Activated B cell treated with CpG ODN at 0.5 μM for 24 hours (primary cell): Measurements from ENCODE around the gene CCDC12. TPM values are rescaled to one million over a fixed set of nuclear protein-coding genes. Genes with fewer than 3 reads are reported as not detected.

ENCODE experiments used
- ATAC-seq: fragments of 200-7000 bp; cut with Tn5 transposase; one replicate; pipeline ENCODE4 v1.10.0; 2021; ENCODE audit warnings: low read depth, mild to moderate bottlenecking, moderate library complexity
- CTCF ChIA-PET: fragments of 350-600 bp; sonication (Branson Sonifier 250); formaldehyde crosslinking; loops from one replicate; lab custom pipeline; 2021; ENCODE audit warnings: antibody characterized with exemption; lab: Charles Lee
- POLR2A ChIA-PET: fragments of 350-600 bp; sonication (Branson Sonifier 250); formaldehyde crosslinking; loops from one replicate; lab custom pipeline; 2021; ENCODE audit warnings: antibody characterized with exemption; lab: Charles Lee
- DNase-seq: peaks from one replicate; pipeline ENCODE4 v3.0.0; 2022
- H3K27ac Mint-ChIP-seq: one replicate; pipeline ENCODE4 v1.8.0; 2020; ENCODE audit warnings: mixed read lengths
- H3K27me3 Mint-ChIP-seq: one replicate; pipeline ENCODE4 v1.8.0; 2021; ENCODE audit warnings: mixed read lengths
- H3K36me3 Mint-ChIP-seq: one replicate; pipeline ENCODE4 v1.8.0; 2021; ENCODE audit warnings: low read depth, mixed read lengths
- H3K4me1 Mint-ChIP-seq: one replicate; pipeline ENCODE4 v1.8.0; 2021; ENCODE audit warnings: mixed read lengths
- H3K4me3 Mint-ChIP-seq: one replicate; pipeline ENCODE4 v1.8.0; 2020; ENCODE audit warnings: mild to moderate bottlenecking, mixed read lengths
- H3K9me3 Mint-ChIP-seq: one replicate; pipeline ENCODE4 v1.8.0; 2020; ENCODE audit warnings: mixed read lengths
- intact Hi-C: fragments of 100-400 bp; cut with micrococcal nuclease; formaldehyde crosslinking; loops from one replicate; pipeline ENCODE4 v1.15.1; 2024
- total RNA-seq: library from RNA; stranded (reverse); gene quantifications from 2 replicates; pipeline ENCODE4 v1.2.3, GENCODE V29; 2022
- TF ChIP-seq, protein P1 (sequence below): fragments of 200-600 bp; IDR thresholded peaks from one replicate; pipeline ENCODE4 v1.8.0; 2022; ENCODE audit warnings: antibody characterized with exemption, mild to moderate bottlenecking

The CCDC12 gene
- total RNA-seq, 1 donor from 2014 or later: 98.4 TPM

GRCh38 chr3:46989146-46989810, 12.7 kb upstream of the CCDC12 start:
- Mint-ChIP-seq H3K4me3 (no peak overlapping the region), H3K27me3 (no peaks in the 10 kb centered on the region), H3K4me1 (peaks cover 72% of the 10 kb centered on the region), H3K9me3 (no peaks in the 10 kb centered on the region), H3K36me3 (peaks cover 24% of the 10 kb centered on the region), H3K27ac (peak overlapping the region; percentile 93)
- DNase-seq (no peak), ATAC-seq (no peak)
- intact Hi-C loops: no loop called here
- POLR2A ChIA-PET: interaction anchor here (0.9 to 6.2 kb wide), 5 partner anchors 9 to 20 kb away, joined by 3 to 35 read pairs (median 12); partner anchors contain the start of genes CCDC12 and NBEAL2
- TF ChIP-seq, protein P1, sequence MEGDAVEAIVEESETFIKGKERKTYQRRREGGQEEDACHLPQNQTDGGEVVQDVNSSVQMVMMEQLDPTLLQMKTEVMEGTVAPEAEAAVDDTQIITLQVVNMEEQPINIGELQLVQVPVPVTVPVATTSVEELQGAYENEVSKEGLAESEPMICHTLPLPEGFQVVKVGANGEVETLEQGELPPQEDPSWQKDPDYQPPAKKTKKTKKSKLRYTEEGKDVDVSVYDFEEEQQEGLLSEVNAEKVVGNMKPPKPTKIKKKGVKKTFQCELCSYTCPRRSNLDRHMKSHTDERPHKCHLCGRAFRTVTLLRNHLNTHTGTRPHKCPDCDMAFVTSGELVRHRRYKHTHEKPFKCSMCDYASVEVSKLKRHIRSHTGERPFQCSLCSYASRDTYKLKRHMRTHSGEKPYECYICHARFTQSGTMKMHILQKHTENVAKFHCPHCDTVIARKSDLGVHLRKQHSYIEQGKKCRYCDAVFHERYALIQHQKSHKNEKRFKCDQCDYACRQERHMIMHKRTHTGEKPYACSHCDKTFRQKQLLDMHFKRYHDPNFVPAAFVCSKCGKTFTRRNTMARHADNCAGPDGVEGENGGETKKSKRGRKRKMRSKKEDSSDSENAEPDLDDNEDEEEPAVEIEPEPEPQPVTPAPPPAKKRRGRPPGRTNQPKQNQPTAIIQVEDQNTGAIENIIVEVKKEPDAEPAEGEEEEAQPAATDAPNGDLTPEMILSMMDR: no peak
- CTCF ChIA-PET: no interaction called here

DNA sequence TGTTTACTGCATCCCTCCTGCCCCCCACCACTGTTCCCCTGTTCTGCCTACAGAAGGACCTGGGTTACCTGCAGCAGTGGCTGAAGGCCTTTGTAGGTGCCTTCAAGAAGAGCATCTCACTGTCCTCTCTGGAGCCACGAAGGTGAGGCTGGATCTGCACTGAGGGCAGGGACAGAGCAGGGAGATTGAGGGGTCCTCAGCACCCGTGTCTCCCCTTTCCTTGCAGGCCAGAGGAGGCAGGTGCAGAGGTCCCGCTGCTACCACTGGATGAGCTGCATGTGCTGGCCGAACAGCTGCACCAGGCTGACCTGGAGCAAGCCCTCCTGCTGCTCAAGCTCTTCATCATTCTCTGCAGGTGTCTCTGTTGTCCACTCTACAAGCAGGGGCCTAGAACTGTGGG, 12.1 kb upstream of the CCDC12 start:
- DNase-seq (no peak), ATAC-seq (no peak)
- CTCF ChIA-PET: no interaction called here
- TF ChIP-seq, protein P1: no peak
- Mint-ChIP-seq H3K4me3 (no peak overlapping the region), H3K27me3 (no peaks in the 10 kb centered on the region), H3K27ac (peak overlapping the region; percentile 80), H3K36me3 (peaks cover 20% of the 10 kb centered on the region), H3K9me3 (no peaks in the 10 kb centered on the region), H3K4me1 (peaks cover 75% of the 10 kb centered on the region)
- POLR2A ChIA-PET: interaction anchor here (0.5 to 6.2 kb wide), 3 partner anchors 9 to 59 kb away, joined by 3 to 35 read pairs (median 12); partner anchors contain the start of genes CCDC12 and NBEAL2
- intact Hi-C loops: no loop called here

GRCh38 chr3:46987743-46988401, 11.3 kb upstream of the CCDC12 start:
- Mint-ChIP-seq H3K9me3 (no peaks in the 10 kb centered on the region), H3K27me3 (no peaks in the 10 kb centered on the region), H3K4me3 (peak overlapping the region; percentile 74), H3K27ac (peak overlapping the region; percentile 80), H3K36me3 (peaks cover 20% of the 10 kb centered on the region), H3K4me1 (peaks cover 77% of the 10 kb centered on the region)
- ChIA-PET CTCF (interaction anchor here (1.0 to 1.5 kb wide), 2 partner anchors 78 to 128 kb away, joined by 3 to 6 read pairs; no protein-coding TSS in a partner anchor), POLR2A (interaction anchor here (0.8 to 6.2 kb wide), 6 partner anchors 9 to 35 kb away, joined by 3 to 35 read pairs (median 4); partner anchors contain the start of genes CCDC12 and NBEAL2)
- ATAC-seq (peak; percentile 87), DNase-seq (peak; percentile 69)
- TF ChIP-seq, protein P1: no peak
- intact Hi-C loops: loop anchor here (1.0 kb wide), 1 partner anchor 9 kb away; the partner anchor contains the start of gene NBEAL2

DNA sequence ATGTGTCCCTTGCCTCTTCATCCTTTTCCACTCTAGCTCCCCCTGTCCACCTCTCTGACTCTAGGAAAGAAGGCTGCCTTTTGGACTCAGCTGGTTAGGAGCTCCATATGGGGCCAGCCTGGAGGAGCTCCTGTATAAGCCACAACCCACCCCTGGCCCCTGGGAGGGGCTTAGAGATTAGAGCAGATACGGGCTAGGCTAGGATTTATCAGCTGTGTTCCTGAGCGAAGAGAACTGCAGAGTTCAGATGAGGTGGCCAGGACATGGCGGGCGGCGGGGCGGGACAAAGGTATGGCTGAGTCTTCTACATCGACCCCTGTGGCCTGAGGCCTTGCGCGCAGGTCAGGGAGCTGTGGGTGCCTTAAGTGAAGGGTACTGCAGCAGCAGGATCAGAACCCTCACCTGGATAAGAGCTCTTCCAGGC, 10.8 kb upstream of the CCDC12 start:
- Mint-ChIP-seq H3K36me3 (peaks cover 18% of the 10 kb centered on the region), H3K27ac (peak overlapping the region; percentile 80), H3K9me3 (no peaks in the 10 kb centered on the region), H3K4me1 (peaks cover 82% of the 10 kb centered on the region), H3K4me3 (peak overlapping the region; percentile 74), H3K27me3 (no peaks in the 10 kb centered on the region)
- intact Hi-C loops: loop anchor here (1.0 kb wide), 1 partner anchor 8 kb away; the partner anchor contains the start of gene NBEAL2
- ChIA-PET CTCF (interaction anchor here (1.0 to 1.5 kb wide), 2 partner anchors 78 to 128 kb away, joined by 3 to 6 read pairs; no protein-coding TSS in a partner anchor), POLR2A (interaction anchor here (0.6 to 6.2 kb wide), 7 partner anchors 8 to 59 kb away, joined by 3 to 35 read pairs (median 4); partner anchors contain the start of genes CCDC12 and NBEAL2)
- no peak for DNase-seq
- TF ChIP-seq, protein P1: no peak
- peak; percentile 3 for ATAC-seq
